ENCODE results near the gene CD99.

DNA sequence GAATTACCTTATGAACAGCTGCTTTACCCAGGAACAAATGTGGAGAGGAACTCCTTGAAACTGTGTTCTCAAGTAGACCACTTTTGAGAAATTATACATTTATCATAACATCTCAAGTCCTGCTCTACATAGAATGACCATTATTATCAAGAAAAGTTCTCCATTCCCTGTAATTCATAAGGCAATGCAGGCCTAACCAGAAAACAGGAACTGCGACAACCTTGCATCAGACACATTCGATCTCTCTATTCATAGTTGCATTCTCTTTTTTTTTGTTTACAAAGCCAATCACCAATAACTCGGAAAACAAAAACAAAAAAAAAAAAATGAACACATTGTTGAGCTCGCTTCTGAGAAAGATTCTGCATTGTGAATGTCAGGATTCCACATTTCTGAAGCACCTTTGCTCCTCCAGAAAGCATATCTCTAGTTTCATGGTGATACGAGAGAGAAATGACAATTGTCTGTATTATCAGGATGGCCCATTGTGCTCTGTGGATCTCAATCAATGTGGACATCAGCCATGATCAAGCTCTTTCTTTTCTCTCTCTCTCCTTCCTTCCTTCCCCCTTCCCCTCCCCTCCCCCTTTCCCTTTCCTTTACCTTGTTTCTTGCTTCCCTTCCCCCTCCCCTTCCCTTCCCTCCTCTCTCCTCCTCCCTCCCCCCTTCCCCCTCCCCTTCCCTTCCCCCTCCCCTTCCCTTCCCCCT, 32.4 kb upstream of the CD99 start:
- TF ChIP-seq, protein P1, sequence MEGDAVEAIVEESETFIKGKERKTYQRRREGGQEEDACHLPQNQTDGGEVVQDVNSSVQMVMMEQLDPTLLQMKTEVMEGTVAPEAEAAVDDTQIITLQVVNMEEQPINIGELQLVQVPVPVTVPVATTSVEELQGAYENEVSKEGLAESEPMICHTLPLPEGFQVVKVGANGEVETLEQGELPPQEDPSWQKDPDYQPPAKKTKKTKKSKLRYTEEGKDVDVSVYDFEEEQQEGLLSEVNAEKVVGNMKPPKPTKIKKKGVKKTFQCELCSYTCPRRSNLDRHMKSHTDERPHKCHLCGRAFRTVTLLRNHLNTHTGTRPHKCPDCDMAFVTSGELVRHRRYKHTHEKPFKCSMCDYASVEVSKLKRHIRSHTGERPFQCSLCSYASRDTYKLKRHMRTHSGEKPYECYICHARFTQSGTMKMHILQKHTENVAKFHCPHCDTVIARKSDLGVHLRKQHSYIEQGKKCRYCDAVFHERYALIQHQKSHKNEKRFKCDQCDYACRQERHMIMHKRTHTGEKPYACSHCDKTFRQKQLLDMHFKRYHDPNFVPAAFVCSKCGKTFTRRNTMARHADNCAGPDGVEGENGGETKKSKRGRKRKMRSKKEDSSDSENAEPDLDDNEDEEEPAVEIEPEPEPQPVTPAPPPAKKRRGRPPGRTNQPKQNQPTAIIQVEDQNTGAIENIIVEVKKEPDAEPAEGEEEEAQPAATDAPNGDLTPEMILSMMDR (IDR thresholded peaks at IDR 0.05) = no peak
- TF ChIP-seq POLR2A (IDR thresholded peaks at IDR 0.05) = no peak

All from body of pancreas (tissue), 4 donors.